Activated CD4-positive, alpha-beta T cell treated with anti-CD3 and anti-CD28 coated beads, Interleukin-2, amount 50 U/mL, for 24 hours (primary cell): ENCODE measurements around the gene MLLT1.
A peak's percentile ranks its signal among the peaks of the same experiment; 100 is the strongest.

Experiments
- DNase-seq, 2 donors: peaks; one replicate each; pipeline ENCODE4 v3.0.0-alpha.2; 2020; ENCODE audit warnings: low read depth in 1 of 2, low spot score in 1 of 2

Gene MLLT1

DNA sequence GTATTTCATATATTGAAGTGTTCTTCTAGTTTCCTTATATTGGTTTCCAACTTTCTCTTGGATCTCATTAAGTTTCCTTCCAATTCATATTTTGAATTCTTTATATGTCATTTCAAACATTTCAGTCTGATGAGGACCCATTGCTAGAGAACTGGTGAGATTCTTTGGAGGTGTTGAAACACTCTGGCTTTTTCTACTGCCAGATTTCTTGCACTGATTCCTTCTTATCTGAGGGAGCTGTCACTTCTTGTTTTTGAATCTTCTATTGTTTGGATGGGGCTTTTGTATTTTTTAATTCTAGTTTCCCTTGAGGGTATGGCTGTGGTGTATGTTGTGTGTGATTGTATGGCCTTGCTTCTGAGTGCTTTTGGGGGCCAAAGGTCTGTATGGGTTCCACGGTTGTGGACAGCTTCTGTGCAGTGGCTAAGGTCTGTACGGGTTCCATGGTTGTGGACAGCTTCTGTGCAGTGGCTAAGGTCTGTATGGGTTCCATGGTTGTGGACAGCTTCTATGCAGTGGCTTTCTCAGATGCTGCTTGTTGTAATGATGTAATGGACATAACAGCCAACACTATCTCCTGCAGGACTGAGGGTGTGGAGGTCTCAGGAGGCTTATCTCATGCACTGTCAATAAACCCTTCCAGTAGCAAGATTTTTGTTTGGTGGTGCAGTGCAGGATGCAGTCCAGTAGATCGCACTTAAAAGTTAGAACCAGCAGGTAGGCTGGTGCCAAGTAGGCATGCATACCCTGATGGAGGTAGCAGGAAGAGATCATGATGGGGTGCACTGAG, 107.5 kb downstream of the MLLT1 start:
- DNase-seq = no peak

DNA sequence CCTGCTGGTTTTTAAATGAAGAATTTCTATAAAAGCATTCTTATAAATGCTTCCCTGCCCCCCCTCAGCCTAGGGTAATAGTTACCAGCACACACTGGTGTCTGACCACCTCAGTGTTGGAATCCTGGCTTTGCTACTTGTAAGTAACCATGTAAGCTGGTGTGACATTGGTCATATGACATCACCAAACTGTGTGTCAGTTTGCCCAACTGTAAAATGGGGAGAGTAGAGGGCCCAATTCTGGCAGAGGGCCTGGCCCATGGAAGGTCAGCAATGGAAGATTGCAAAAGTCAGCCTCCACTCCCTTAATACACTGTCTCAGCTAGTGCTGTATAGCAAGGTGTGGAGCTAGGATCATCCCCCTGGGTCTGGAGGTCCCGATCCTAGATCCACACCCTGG, 112.7 kb downstream of the MLLT1 start:
- no peak for DNase-seq

DNA sequence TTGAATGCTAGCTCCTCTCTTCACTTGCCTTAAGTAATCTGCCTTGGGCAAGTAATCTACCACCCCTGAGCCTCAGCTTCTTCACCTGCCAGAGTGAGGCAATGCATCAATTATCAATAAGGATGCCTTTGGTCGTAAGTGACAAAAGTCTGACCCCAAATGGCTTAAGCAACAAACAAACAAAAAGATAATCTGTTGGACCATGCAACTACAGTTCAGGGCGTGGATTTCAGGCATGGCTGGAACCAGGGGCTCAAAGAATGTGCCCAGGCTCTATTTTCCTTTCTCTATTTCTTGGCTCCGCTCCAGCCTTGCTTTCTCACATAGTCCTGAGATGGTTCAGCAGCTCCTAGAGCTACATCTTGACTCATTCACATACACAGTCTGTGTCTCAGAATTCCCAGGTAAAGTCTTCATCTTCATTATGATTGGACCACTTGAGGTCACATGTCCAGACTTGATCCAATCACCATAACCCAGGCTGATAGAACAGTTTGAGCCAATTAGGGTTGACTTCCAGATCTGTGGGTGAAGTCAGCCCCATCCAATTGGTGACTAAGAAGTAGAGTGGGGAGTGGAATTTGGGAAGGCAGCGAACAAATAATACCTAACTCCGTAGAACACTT, 114.8 kb downstream of the MLLT1 start:
- DNase-seq = no peak

DNA sequence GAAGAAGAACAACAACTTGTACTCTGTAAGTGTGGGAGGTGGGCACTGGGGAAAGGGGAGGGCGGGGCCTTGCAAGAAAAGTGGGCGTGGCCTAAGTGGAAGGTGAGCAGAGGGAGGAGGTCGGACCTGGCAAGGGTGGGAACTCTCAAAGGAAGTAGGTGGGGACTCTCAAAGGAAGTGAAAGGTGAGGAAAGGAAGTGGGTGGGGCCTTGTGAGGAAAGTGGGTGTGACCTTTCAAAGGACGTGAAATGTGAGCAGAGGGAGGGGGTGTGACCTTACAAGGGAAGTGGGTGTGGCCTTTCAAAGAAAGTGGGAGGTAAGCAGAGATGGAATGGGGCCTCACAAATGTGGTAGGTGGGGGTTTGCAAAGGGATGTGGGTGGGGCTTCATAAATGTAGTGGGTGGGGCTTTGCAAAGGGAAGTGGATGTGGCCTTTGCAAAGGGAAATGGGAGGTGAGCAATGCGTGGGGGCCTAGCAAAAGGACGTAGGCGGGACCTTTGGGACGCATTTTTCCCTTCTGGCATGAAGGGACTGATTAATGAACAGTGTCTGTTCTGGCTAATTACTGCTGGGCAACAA, 118.4 kb downstream of the MLLT1 start:
- peak in 1 of 2 donors; percentile 27 for DNase-seq
